MV-4-11 (cell line): ENCODE data around the gene ACSF2.
A peak's percentile ranks its signal among the peaks of the same experiment; 100 is the strongest.
"Not testable (repeated sequence)": the region's sequence is repeated elsewhere in the genome, so short reads cannot be mapped to it uniquely, and the experiment has no call there.

ENCODE experiments used
- DNase-seq: peaks from one replicate; lab custom pipeline; 2025; lab: John Stamatoyannopoulos, UW

ACSF2 gene, protein sequence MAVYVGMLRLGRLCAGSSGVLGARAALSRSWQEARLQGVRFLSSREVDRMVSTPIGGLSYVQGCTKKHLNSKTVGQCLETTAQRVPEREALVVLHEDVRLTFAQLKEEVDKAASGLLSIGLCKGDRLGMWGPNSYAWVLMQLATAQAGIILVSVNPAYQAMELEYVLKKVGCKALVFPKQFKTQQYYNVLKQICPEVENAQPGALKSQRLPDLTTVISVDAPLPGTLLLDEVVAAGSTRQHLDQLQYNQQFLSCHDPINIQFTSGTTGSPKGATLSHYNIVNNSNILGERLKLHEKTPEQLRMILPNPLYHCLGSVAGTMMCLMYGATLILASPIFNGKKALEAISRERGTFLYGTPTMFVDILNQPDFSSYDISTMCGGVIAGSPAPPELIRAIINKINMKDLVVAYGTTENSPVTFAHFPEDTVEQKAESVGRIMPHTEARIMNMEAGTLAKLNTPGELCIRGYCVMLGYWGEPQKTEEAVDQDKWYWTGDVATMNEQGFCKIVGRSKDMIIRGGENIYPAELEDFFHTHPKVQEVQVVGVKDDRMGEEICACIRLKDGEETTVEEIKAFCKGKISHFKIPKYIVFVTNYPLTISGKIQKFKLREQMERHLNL

DNA sequence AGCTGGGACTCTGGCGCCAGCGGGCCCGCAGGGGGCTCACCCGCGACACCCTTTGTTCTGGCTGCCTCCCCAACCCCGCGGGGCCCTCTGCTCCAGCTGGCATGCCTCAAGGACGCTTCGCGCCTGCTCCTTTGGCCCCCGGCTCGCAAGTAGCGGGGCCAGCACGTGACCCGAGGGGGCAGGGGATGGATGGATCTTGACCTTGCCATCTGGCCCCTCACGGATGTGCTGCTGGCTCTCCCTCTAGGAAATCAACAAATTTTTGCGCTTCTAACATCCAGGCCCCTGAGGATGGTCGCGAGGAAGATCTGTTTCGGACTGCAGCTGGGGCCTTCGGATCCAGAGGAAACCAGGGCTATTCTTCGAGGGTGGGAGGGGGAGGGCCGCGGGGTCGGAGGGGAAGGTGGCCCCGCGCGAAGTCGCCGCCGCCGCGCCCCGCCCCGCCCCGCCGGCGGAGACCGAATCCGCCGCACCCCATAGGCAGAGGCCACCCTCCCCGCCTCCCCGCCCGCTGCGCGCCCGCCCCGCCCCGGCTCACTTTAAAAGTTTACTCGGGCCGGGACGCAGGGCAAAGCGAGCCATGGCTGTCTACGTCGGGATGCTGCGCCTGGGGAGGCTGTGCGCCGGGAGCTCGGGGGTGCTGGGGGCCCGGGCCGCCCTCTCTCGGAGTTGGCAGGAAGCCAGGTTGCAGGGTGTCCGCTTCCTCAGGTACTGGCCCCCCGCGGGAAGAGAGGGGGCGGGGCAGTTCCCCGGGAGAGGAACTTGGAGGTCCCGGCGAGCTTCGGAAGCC, at the start of gene ACSF2:
Gene ACSF2, plus strand, starts transcription at position 537 of the 790 bp plus-strand sequence. Its CDS starts 44 bp downstream, at position 581.
- DNase-seq = peak; percentile 24

DNA sequence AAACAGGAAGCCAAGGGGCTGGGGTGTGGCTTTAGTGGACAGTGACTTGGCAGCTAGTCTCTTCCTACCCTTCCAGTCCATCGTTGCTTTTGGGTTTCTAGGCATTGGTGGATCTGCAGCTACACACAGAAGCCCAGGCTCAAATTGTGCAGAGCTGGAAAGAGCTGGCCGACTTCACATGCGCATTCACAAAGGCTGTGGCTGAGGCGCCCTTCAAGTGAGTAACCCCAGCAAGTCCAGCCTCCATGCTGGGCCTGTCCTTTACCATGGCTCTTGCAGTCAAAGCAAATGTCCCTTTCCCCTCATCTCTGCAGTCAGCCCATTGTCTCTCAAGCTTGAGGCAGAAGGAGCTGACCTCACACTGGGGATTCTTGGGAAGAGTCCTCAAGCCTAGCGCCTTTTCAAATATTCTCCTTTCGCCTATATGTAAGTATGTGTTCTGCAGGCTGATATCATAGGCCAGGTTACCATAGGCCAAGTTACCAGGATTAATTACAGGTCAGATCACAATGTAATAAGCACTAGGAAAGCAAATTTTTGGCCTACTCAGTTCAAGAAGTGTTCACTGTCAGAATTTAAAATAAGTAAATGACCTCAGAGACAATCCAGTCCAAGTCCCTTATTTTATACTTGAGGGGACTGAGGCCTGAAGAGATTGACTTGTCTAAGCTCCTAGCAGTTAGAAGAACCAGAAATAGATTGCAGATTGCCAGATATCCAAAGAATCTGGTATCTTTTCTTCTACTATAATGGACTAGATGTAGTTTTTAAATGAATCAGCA, 46.5 kb upstream of the ACSF2 start:
- no peak for DNase-seq

- DNase-seq = peak; percentile 3
Observed at GRCh38 chr17:50380369-50381259, 45.4 kb upstream of the ACSF2 start.

- no peak for DNase-seq
Observed at GRCh38 chr17:50381260-50381815, 44.7 kb upstream of the ACSF2 start.

DNA sequence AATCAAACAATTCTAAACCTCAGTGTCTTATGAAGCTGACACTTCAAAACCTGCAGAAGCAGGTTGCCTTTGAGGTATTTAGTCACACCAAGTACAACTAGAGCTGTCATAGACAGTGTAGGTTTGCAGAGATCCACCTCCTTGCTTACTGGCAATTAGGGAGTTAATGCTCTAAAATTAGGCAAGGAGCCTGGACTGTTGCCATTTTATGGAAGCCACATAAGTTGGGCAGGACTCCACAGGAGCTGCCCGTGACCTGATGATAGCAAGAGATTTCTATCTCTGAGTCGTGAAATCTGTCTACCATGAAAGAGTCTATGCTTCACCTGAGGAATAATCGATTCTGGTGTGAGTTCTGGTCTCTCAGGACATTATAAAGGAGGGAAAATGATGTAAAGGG, 44.1 kb upstream of the ACSF2 start:
- no peak for DNase-seq

- no peak for DNase-seq
Observed at GRCh38 chr17:50382931-50383330, 43.1 kb upstream of the ACSF2 start.

- no peak for DNase-seq
Observed at GRCh38 chr17:50386510-50386909, 39.5 kb upstream of the ACSF2 start.

DNA sequence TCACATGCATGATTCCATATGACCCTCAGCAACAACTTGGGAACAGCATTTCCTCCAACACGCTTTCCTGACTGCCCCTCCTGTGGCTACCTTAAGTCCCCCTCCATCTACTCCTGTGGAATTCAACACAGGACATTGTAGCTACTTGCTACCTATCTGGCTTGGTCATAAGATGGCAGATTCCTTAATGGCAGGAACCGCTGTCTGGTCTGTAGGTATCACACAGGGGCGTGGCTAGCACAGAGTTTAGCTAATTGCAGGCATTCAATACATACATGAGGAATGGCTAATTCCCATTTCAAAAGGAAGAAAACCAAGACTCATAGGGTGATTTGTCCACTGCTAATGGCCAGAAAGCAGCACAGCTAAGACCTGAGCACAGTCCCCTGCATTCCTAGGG, 37.3 kb upstream of the ACSF2 start:
- DNase-seq = no peak

DNA sequence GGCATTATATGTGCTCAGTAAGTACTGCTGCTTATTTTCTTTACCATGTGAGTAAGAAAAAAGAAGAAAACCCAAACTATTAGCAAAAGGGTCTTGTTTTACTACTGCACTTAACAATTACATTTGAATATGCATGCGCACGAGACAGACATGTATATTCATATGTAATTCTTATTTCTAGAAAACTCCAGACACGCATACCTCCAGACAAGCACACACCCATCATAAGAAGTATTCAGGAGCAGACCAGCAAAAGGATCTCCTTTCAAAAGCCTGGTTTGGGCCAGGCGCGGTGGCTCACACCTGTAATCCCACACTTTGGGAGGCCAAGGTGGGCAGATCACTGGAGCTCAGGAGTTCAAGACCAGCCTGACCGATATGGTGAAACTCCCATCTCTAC, 36.5 kb upstream of the ACSF2 start:
- DNase-seq = no peak

GRCh38 chr17:50392621-50393020, 33.4 kb upstream of the ACSF2 start:
- no peak for DNase-seq

DNA sequence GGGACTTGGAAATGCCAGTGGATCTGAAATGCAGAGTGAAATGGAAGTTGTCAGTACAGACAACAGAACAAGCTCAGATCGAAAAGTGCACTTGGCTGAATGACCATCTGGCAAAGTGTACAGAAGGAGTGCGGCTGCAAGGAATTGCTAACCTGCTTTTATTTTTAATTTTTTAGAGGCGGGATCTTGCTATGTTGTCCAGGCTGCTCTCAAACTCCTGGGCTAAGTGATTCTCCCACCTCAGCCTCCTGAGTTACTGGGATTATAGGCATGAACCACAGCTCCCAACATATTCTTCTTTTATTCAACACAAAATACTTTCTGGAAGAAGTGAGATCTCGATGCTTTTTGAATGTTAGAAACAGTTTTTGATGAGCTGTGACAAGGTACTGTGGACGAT, 32.3 kb upstream of the ACSF2 start:
- DNase-seq = no peak

GRCh38 chr17:50394711-50395110, 31.3 kb upstream of the ACSF2 start:
- DNase-seq = no peak

GRCh38 chr17:50396261-50397110, 29.5 kb upstream of the ACSF2 start:
- peak; percentile 49 for DNase-seq

- peak; percentile 76 for DNase-seq
Observed at GRCh38 chr17:50397111-50397918, 28.7 kb upstream of the ACSF2 start, which contains the start of gene LRRC59. Gene LRRC59, minus strand, starts transcription at chr17:50397523. Its CDS starts 206 bp downstream, at chr17:50397317.

GRCh38 chr17:50397919-50398285, 28.1 kb upstream of the ACSF2 start:
- no peak for DNase-seq

GRCh38 chr17:50398672-50399071, 27.3 kb upstream of the ACSF2 start:
- DNase-seq = not testable (repeated sequence)

DNA sequence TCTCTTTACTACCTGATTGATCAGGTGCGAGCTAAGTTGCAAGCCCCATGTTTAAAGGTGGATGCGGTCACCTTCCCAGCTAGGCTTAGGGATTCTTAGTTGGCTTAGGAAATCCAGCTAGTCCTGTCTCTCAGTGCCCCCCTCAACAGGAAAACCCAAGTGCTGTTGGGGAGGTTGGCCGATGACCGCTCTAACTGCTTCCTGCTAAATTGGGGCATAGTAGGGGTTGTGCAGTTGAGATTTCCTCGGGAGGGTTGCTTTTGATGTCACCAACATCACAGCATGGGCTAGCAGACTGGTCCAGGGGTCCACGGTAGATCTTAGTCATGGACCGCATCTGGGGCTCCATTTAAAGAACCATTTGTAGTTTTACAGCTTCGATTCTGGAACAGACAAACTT, 26.4 kb upstream of the ACSF2 start:
- DNase-seq = not testable (repeated sequence)

DNA sequence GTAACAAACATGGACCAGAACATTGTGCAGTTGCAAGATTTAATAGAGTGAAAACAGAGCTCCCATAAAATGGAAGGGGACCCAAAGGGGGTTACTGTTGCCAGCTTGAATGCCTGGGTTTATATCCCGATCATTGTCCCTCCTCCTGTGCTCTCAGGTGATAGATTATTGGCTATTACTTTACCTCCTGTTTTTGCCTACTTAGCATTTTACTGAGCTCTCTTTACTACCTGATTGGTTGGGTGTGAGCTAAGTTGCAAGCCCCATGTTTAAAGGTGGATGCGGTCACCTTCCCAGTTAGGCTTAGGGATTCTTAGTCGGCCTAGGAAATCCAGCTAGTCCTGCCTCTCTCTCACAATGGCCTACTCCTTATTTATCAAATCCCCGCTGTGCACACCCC, 20.7 kb upstream of the ACSF2 start:
- not testable (repeated sequence) for DNase-seq

DNA sequence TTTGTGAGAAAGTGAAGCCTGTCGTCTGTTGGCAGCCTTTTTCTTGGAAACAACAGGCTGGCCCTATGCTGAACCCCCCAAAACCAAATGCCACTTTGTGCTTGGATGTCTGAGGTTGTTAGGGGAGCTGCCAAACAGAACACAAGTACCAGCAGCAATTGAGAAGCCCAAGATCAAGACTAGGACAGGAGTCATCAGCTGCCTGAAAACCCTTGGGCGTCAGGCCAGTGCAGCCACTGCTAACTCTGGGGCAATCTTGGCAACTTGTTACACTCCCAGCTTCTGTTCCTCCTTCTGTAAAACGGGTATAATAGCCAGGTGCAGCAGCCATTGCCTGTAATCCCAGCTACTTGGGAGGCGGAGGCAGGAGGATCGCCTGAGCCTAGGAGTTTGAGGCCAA, 19.4 kb upstream of the ACSF2 start:
- no peak for DNase-seq
